Fibroblast of lung (primary cell): ENCODE data around the gene ABLIM3.

Experiments
- CTCF ChIP-seq, 2 donors: IDR thresholded peaks in 1 of 2; conservative IDR thresholded peaks in 1 of 2; 1 replicate in 1 of 2; 2 replicates in 1 of 2; pipeline ENCODE4 v1.5.1; 2011 to 2012; ENCODE audit warnings: low read length in 2 of 2, control low read depth in 1 of 2, inconsistent platforms in 1 of 2, low read depth in 1 of 2, mild to moderate bottlenecking in 1 of 2
- EZH2 ChIP-seq: IDR thresholded peaks from 2 replicates; pipeline ENCODE4 v1.5.1; 2012; ENCODE audit warnings: low read length, control low read depth, mild to moderate bottlenecking; ENCODE audit errors: missing control alignments

GRCh38 chr5:149228618-149229297 is 87.5 kb downstream of the ABLIM3 start:
- TF ChIP-seq CTCF (conservative IDR thresholded peaks at IDR 0.05 in 1 of 2, IDR thresholded peaks at IDR 0.05 in 1 of 2; ENCODE audit: low read depth in 1 of 2, low read length in 2 of 2) (peak; percentile 86 to 92), EZH2 (no peak)
